GM12873 (cell line): ENCODE results near the gene IMPA2.

Experiments used
- TF ChIP-seq, protein P1 (sequence below): IDR thresholded peaks from 2 replicates; pipeline ENCODE4 v1.5.1; 2012; ENCODE audit warnings: low read depth, mild to moderate bottlenecking, moderate library complexity, low read length, control low read depth; ENCODE audit not compliant: insufficient read depth; ENCODE audit errors: missing control alignments

The IMPA2 gene

DNA sequence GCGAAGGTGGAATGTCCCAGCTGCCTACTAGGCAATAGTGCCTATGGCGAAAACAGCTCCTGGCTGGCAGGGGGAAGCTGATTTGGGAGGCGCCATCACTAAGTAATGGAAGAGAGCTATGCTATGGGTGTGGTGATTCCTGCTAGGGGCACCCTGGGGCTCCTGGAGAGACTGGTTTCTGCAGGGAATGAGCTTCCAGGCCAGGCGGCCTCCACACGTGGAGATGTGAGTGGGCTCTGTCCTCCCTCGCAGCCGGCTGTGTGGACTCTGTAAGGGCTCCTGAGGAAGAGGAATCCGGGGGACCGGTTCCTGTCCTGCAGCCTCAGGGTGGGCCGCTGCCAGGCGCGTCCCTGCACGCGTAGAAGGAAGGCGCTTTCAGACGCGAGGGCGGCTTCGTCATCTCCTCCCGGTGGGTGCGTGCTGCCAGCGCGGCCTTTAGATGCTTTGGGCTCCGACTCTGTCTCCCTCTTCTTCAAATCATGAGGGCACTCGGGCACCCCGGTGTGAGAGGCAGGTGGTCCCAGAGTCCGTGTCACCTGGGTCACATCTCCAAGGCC lies 56.9 kb downstream of the IMPA2 start:
- TF ChIP-seq, protein P1, sequence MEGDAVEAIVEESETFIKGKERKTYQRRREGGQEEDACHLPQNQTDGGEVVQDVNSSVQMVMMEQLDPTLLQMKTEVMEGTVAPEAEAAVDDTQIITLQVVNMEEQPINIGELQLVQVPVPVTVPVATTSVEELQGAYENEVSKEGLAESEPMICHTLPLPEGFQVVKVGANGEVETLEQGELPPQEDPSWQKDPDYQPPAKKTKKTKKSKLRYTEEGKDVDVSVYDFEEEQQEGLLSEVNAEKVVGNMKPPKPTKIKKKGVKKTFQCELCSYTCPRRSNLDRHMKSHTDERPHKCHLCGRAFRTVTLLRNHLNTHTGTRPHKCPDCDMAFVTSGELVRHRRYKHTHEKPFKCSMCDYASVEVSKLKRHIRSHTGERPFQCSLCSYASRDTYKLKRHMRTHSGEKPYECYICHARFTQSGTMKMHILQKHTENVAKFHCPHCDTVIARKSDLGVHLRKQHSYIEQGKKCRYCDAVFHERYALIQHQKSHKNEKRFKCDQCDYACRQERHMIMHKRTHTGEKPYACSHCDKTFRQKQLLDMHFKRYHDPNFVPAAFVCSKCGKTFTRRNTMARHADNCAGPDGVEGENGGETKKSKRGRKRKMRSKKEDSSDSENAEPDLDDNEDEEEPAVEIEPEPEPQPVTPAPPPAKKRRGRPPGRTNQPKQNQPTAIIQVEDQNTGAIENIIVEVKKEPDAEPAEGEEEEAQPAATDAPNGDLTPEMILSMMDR = no peak

DNA sequence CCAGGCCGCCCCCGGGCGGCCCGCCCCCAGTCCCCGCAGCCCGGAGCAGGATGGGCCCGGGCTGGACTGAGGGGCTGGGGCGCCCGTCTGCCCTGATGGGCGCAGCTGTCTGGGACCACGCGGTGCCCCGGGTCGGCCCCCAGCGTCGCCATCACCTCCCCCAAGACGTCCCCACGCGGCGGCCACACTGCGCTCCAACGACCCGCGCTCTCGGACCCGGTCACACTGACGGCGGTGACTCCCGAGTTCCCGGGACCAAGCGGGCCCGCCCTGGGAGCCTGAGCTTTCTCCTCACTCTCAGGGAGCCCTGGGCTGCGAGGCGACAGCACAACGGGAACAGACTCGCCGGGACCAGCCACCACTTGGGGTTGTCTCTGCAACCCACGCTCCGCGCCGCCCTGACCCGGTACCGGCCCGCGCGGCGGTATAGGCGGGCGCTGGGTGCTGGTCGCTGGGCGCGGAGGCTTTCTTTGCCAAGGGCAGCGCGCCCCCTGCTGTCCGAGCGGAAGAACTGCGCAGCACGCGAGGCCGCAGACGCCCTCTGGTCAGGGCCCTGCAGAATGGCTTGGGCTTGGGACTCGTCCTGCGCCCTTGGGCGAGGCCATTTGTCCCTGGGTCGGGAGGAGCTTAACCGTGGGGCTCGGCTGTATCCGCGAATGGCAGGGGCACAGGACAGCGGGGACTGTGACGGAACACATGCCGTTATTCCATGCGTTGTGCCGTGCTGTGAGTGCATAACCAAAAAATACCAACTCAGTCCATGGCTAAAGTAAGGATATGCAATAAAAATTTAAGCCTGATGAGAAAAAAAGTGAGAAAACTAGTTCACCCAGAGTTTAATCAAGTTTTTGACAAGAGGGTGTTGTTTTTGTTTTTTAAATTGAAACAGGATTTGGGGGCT lies 57.6 kb downstream of the IMPA2 start:
- TF ChIP-seq, protein P1 = peak; percentile 94

DNA sequence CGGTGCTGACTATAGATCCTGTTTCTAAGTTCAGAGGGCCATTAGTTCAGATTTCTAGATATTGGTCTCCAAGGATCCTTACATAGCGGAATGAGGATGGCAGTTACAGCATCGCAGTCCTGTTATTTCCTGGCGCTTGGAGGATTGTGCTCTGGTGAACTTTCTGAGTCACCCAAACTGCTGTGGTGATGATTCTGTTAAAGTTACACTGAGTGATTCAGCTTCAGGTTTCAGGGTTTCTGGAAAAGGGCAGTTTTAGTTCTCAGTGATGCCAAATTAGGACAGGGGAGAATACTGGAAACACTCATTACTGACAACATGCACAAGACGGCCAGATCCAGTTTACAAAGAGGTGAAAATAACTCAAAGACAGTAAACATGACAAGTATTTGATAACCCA lies 60.3 kb downstream of the IMPA2 start:
- TF ChIP-seq, protein P1 = no peak

DNA sequence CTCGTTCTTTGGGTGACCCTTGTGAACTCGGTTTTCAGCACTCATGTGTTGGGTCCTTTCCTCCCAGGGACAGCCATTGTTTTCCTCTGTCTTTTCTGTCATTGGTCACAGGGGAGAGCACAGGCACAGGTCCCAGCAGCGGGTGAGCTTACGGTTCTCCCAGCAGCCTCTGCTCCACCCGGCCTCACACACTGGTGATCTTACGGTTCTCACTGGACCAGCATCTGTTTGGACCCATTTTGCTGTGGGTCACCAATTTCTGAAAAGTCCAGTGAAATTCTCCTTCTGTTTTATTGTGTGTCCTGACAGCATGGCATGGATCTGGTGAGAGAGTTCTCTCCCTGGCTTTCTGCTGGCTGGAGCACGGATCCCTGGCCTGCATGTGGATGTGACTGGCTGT lies 62.5 kb downstream of the IMPA2 start:
- TF ChIP-seq, protein P1 = no peak

DNA sequence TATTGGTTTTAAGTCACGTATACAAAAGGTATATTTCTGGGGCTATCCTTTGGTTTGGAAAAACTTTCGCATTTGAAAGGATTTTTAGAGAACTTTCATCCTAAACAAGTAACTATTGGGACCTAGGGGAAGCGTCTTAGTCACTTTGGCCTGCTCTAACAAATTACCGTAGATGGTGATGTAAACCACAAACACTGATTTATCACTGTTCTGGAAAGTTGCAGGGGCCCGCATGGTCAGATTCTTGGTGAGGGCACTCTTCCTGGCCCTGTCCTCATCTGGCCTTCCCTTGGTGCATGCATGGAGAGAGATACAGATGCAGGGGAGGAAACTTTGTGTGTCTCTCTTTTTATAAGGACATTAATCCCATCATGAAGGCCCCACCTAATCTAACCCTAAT lies 63.3 kb downstream of the IMPA2 start:
- TF ChIP-seq, protein P1 = no peak

DNA sequence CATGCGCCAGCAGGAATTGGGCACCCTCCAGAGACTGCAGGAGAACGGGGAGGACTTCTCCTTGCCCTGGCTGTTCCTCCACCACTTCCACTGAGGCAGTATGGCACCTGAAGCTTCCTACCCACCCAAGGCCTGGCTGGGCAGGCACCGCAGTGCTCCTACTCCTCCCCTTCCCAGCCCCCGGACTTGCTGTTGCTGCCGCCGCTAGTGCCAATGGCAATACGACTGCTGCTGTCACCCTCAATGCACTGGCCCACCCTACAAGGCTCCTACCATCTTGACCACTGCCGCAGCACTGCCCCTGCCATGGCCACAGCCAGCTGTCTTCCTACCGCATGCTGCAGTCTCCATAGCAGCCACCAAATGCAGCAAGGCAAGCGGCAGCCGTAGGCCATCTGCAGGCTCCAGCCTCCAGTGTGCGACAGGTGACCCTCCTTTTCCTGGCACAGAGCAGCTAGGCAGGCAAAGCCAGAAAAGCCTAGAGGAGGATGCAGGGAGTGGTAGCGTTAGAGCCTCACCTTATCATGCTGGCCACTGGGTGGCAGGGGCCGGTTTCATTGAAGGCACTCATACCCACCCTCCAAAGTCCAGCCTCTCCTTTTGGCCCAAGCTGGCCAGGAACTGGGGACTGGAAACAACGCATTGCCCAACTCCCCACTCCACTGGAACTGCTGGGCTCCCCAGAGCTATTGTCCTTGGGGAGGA lies 64.9 kb downstream of the IMPA2 start:
- TF ChIP-seq, protein P1 = peak; percentile 19

DNA sequence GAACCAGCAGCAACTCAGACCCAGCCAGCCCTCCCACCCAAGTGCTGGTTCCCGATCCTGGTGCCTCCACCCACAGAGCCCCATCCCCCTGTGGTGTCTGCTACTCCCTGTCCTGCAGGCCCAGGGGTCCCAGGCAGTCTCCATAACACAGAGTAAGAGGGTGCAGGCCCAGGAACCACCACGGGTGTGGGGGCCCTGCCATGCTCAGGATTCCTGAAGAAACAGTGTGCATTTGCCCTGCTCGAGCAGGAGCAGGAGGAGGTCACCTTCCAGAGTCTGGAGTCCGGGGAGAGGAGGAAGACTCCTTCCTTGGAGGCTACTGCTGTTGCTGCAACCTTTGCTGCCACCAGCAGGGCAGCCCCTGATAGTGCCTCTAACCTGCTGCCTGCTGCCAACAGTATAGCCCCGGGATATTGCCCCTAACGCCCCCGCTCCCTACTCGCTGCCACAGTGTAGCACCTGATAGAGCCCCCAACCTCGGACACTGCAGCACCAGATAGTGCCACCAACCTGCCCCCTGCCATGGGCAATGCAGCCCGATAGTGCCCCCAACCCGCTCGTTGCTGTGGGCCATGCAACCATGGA lies 65.5 kb downstream of the IMPA2 start:
- TF ChIP-seq, protein P1 = peak; percentile 42
